Loucy (cell line): Measurements from ENCODE around the gene CAPN2.

Experiments used
- EZH2phosphoT487 ChIP-seq: fragments of 200-600 bp; IDR thresholded peaks from 2 replicates; pipeline ENCODE4 v1.6.1; 2018; ENCODE audit warnings: antibody characterized with exemption, mild to moderate bottlenecking, moderate library complexity, borderline replicate concordance
- TF ChIP-seq, protein P1 (sequence below): fragments of 200-600 bp; sonication (generic); conservative IDR thresholded peaks from 2 replicates; pipeline ENCODE4 v1.5.1; 2014; ENCODE audit warnings: mild to moderate bottlenecking, antibody characterized with exemption, low read length

DNA sequence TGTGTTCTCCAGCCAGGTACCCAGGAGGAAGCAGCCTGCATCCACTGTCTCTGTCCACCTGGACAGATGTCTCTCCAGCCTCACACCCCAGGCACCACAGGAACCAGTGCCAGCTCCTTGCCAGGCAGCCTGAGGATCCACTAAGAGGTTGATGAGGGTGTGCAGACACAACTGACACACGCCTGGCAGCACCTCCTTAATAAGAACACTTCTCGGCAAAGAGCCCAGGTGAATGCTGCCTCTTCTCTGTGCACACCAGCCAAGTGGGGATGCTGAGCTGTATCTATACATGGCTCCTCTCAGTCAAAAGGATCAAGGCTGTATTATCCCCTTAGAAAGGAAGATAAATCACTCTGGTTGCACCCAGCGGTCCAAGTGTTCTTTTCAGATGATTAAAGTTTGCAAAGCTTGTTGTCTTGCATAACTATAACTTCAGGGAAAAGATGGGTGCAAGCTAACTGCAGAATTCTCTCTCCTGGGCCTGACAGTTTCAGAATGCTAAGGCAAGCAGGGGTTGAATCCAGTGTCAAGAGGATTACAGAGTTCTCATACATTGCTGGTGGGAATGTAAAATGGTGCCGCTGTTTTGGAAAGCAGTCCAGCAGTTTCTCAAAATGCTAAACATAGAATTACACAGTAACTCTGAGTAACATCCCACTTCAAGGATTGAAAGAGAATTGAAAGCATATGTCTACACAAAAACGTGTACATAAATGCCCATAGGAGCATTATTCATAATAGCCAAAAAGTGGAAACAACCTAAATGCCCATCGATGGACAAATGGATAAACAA is 43.1 kb upstream of the CAPN2 start:
- TF ChIP-seq, protein P1, sequence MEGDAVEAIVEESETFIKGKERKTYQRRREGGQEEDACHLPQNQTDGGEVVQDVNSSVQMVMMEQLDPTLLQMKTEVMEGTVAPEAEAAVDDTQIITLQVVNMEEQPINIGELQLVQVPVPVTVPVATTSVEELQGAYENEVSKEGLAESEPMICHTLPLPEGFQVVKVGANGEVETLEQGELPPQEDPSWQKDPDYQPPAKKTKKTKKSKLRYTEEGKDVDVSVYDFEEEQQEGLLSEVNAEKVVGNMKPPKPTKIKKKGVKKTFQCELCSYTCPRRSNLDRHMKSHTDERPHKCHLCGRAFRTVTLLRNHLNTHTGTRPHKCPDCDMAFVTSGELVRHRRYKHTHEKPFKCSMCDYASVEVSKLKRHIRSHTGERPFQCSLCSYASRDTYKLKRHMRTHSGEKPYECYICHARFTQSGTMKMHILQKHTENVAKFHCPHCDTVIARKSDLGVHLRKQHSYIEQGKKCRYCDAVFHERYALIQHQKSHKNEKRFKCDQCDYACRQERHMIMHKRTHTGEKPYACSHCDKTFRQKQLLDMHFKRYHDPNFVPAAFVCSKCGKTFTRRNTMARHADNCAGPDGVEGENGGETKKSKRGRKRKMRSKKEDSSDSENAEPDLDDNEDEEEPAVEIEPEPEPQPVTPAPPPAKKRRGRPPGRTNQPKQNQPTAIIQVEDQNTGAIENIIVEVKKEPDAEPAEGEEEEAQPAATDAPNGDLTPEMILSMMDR = no peak
- TF ChIP-seq EZH2phosphoT487 = no peak
